Right renal pelvis (tissue), 4 donors: ENCODE results near the gene ATXN7L3. TPM values are rescaled to one million over a fixed set of nuclear protein-coding genes. Genes with fewer than 3 reads are reported as not detected.
"Not testable (repeated sequence)": the region's sequence is repeated elsewhere in the genome, so short reads cannot be mapped to it uniquely, and the experiment has no call there.

ENCODE experiments used
- DNase-seq, 4 donors: peaks; one replicate each; pipeline ENCODE4 v3.0.0-alpha.2; 2013; ENCODE audit warnings: low read depth in 4 of 4, low spot score in 3 of 4, missing footprints in 1 of 4
- polyA plus RNA-seq, 4 donors: library from polyadenylated mRNA; unstranded; fragments of 120-200 nt; gene quantifications; one replicate each; pipeline ENCODE4 v1.2.1, GENCODE V29; 2013; ENCODE audit not compliant: insufficient read length in 4 of 4

ATXN7L3 gene
- polyA plus RNA-seq, 4 donors: 60.1 to 72.7 (median 68.8) TPM

- no peak for DNase-seq
Observed at GRCh38 chr17:44177640-44178039, 22.0 kb downstream of the ATXN7L3 start.

- DNase-seq: no peak
Observed at GRCh38 chr17:44176671-44177501, 22.8 kb downstream of the ATXN7L3 start.

DNA sequence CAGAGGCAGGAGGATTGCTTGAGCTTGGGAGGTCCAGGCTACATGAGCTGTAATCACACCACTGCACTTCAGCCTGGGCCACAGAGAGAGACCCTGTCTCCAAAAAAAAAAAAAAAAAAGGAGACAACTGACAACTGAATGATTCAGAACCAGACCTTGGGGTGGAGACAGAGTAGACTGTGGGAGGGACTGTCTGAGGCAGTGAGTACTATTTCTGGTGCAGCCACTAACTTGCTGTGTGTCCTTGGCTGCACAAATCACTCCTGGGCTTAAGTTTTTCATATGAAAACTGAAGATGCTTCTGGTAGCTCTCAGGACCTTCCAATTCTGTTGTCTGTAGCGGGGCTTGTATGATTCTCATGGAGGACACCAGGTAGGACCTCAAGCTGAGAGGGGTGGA, 23.4 kb downstream of the ATXN7L3 start:
- no peak for DNase-seq

- no peak for DNase-seq
Observed at GRCh38 chr17:44174427-44174826, 25.3 kb downstream of the ATXN7L3 start.

- DNase-seq: no peak
Observed at GRCh38 chr17:44171931-44172455, 27.7 kb downstream of the ATXN7L3 start.

DNA sequence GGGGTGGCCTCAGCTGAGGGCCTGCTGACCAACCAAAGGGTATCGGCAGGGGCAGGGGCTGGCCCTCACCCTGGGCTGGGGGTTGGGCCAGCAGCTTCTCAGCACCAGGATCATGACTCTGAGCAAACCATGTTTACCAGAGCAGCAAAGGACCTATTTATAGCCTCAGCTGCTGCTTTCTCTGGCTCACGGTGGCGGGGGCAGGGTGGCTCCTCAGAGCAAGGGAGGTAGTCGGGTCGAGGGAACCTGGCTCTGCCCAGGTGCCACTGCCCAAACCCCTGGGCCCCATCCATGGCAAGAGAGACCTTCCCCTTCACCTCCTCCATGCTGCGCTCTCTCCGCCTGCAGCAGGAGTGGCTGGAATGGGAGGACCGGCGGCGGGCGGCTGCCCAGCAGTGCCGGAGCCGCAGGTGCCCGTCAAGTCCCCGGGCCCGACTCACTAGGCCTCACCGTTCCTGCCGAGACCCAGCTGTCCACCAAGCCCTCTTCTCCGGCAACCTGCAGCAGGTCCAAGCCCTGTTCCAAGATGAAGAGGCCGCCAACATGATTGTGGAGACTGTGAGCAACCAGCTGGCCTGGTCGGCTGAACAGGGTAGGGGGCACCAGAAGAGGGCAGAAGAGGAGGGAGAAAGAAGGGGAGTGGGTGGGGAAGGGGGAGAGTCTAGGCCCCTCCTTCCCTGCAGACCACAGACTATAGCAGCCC, 29.0 kb downstream of the ATXN7L3 start, which contains the start of gene ASB16:
TSS of gene ASB16 (plus strand) at position 206 of the 703 bp plus-strand sequence. CDS start at position 292, 86 bp downstream.
- no peak for DNase-seq

DNA sequence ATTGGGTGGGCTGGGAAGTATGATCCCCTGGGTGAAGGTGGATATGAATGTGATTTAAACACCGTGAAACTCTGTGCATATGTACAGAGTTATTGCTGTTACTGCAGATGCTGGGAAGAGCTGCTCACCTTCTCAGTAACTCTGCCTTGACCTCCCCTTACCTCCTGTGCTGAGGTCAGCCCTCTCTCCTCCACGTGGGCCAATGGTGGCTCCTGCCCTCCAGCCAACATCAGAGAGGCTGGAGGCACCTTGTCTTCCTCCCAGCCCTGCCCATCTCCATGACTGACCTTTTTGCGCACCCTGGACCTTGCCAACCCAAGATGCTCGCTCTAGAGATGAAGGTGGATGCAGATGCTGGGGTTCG, 29.6 kb downstream of the ATXN7L3 start:
- DNase-seq: no peak

GRCh38 chr17:44167181-44167861, 32.4 kb downstream of the ATXN7L3 start:
- DNase-seq: no peak

DNA sequence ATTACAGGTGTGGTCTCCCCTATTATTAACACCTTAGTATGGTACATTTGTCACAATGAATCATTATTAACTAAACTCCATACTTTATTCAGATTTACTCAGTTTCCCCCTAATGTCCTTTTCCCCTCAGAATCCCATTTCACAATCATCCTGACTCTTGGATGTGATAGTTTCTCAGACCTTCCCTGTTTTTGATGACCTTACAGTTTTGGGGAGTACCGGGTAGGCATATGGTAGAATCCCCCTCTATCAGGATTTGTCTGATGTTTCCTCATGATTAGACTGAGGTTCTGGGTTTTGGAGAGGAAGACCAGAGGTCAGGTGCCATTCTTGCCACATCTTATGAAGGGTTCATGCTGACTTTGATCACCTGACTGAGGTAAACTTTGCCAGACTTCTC, 35.2 kb downstream of the ATXN7L3 start:
- no peak for DNase-seq

DNA sequence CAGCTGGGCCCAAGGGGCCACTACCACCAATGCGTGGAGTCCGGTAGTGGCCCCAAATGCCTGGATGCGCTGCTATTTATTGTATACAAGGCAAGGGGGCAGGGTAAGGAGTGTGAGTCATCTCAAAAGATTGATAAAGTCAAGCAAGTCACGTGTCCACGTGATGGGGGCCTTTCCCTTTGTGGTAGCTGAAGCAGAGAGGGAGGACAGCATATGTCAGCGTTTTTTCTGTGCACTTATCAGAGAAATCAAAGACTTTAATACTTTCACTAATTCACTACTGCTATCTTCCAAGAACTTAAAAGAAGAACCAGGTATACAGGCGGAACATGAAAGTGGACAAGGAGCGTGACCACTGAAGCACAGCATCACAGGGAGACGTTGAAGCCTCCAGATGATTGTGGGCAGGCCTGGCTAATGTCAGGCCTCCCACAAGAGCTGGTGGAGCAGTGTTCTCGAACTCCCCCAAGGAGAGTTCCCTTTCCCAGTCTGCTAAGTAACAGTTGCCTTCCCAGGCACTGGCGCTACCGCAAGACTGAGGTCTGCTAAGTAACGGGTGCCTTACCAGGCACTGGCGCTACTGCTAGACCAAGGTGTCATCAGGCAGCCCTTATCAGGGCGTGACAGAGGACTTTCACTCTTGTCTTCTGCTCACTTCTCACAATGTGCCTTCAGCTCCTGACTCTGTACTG, 40.0 kb downstream of the ATXN7L3 start:
- no peak for DNase-seq

DNA sequence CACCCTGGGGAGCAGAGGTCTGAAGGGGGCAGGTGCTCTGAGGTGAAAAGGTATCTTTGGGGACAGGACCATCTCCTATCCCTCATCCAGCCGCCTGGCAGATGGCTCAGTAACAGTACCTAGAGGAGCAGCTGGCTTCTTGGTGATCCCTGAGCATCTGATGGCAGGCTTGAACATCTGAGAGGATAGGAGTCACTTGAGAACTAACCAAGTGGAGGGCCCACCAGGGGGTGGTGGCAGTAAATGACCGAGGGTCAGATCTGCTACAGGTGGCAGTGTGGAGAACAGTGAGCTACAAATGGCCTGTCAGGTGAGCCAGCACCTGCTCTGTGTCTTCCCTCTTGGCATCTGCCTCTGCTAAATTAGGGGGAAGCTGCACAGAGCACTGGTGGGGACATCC, 44.2 kb downstream of the ATXN7L3 start:
- DNase-seq: no peak

DNA sequence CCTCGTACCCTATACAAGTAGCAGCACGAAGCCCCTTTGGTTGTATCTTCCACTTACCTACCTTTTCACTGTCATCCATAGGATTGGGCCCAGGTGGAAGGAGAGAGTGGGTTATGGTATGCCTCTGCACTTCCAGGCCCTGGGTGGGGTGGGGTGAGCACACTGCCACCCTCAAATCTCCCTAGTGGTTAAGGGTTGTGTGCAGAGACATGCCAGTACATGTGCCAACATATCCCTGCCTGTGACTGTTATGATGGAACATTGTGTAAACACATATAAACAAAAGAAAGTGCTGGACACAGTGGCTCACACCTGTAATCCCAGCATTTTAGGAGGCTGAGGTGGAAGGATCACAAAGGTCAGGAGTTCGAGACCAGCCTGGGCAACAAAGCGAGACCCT, 46.8 kb downstream of the ATXN7L3 start:
- no peak for DNase-seq

DNA sequence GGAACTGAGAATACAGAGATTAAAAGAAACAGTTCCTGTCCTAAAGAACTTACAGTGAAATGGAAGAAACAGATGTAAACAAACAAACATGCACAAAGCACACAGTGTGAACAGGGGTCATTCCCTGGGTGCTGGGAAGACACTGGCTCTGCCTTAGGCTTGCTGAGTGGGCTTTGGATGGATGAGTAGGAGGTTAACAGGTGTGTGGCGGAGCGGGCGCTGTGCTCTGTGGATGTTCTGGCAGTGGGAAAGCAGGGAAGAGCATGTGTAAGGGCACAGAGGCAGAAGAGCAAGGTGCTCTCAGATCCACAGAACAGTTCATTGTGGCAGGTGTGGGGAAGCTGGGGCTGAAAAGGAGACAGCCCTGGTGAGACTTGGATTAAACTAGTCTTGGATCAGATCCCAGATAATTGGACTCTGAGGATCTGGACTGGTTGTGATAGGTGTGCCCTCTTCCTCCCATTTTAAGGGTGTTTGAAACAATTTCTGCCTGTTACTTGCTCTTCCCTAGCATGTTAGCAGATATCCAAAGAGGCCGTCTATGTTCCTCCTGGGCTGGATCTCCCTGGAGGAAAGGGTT, 49.8 kb downstream of the ATXN7L3 start:
- DNase-seq: no peak

- DNase-seq: not testable (repeated sequence)
Observed at GRCh38 chr17:44149066-44149465, 50.6 kb downstream of the ATXN7L3 start.

DNA sequence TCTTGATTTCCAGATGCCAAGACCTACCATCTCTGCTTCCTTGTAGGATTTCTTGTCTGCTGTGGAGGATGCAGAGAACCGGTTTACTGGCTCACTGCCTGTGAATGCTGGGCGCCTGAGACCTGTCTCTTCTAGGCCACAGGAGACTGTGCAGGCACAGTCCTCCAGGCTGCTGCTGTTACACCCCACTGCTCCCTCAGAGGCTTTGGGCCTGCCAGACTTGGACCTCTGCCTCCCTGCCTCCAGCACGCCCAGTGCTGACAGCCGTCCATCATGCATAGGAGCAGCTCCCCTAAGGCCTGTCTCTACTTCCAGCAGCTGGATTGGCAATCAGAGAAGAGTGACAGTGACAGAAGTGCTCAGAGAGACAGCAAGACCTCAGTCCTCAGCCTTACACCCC, 51.9 kb downstream of the ATXN7L3 start:
- no peak for DNase-seq

DNA sequence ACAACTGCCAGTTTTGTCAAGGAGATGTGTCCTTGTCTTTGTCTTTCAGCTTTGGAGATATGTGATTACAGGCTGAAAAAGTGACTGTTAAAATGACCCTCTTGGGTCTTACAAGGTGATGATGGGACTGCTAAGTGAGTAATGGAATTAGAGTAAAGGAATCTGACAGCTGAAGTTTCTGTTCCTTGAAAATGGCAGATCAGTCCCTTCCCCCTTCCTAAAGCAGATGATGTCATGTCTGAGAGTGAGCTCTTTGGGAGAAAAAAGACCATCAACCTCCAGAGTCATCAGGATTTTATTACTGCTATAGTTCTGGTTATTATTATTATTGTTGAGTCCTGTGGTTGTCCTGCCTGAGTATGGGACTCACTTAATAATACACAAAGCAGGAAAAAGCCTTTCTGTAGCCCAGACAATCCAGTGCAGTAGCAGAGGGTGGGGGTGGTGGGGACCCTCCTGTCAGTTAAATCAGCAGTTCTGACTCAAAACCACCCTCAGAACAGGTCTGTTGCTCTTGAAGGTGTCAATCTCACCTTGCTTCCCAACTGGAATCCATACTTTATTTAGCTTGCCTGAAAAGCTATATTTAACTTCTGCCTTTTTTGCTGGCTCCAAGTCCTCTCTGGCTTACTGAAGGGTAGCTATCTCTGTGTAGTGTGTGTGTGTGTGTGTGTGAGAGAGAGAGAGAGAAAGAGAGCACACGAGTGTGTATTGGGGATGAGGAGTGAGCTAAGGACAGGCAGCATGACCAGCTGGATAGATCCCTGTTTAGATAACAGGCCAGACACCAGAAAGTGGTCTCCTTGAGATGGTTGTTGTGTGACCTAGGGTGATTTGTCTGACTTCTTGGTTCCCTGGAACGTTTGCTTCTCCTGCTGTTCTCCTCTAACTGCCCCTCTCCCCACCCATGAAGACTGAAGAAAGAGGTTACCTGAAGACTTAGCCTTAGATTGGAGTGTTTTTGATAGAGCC, 53.0 kb downstream of the ATXN7L3 start:
- no peak for DNase-seq

GRCh38 chr17:44144966-44145739, 54.5 kb downstream of the ATXN7L3 start:
- DNase-seq: no peak

DNA sequence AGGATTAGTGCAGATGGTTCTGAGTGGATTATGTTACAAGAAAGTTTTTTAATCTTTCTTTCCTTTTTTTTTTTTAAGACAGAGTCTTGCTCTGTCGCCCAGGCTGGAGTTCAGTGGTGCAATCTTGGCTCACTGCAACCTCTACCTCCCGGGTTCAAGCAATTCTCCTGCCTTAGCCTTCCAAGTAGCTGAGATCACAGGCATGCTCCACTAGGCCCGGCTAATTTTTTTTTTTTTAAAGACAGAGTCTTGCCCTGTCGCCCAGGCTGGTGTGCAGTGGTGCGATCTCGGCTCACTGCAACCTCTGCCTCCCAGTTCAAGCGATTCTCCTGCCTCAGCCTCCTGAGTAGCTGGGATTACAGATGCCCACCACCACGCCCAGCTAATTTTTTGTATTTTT, 55.8 kb downstream of the ATXN7L3 start:
- not testable (repeated sequence) for DNase-seq
